Measurements from ENCODE around the gene BCKDHA. TPM values are rescaled to one million over a fixed set of nuclear protein-coding genes. Genes with fewer than 3 reads are reported as not detected.

BCKDHA gene
- total RNA-seq (2022; extraction: Qiagen RNA extraction): 36.6 to 47.0 TPM (median 42.0 TPM) in 5 replicates

GRCh38 chr19:41397086-41398049 lies at the start of gene BCKDHA, which contains the start of gene EXOSC5:
Gene BCKDHA (plus strand): TSS chr19:41397818. CDS start chr19:41397828, 10 bp downstream.
Gene EXOSC5 (minus strand): TSS chr19:41397359. CDS start chr19:41397328, 31 bp downstream.

GRCh38 chr19:41353466-41354342 lies 43.9 kb upstream of the BCKDHA start, which contains the start of gene TGFB1:
Gene TGFB1 (minus strand): TSS chr19:41353922. CDS start chr19:41353044, 878 bp downstream.

DNA sequence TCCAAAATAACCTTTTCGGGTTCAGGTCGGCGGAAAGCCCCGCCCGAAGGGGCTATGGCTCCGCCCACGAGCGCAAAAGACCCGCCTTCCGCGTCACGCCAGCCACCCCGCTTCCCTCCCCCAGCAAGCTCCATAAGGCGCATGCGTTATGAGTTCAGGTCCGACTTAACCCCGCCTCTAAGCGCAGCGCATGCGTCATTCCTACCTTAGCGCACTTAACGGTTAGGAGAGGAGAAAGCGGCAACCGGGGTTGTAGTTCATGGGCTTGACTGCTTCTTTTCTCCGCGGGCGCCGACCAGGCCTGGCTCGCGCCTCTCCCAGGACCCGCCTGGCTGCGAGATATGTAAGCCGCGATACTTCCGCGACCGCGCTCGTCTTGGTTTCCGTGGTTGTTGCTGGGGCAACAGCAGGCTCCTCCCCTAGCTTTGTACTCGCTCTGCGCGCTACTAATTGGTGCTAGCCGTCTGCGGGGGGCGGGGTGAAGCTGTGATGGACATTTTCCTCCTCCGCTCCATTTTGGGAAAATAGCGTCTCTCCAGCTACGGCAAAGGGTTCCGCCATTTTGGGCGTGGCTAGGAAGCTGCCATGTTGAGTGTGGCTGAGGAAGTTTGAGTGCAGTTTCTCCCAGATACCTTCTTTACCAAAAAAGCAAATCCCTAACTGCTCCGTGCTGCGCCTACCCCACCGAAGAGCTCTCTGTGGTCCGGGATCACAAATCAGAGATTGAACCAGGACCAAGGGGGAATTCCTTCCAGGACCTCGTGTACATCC lies 33.7 kb upstream of the BCKDHA start, which contains the start of gene B9D2:
TSS of gene B9D2 (minus strand) at position 397 of the 771 bp plus-strand sequence. CDS start 630 bp downstream, outside the sequence.

DNA sequence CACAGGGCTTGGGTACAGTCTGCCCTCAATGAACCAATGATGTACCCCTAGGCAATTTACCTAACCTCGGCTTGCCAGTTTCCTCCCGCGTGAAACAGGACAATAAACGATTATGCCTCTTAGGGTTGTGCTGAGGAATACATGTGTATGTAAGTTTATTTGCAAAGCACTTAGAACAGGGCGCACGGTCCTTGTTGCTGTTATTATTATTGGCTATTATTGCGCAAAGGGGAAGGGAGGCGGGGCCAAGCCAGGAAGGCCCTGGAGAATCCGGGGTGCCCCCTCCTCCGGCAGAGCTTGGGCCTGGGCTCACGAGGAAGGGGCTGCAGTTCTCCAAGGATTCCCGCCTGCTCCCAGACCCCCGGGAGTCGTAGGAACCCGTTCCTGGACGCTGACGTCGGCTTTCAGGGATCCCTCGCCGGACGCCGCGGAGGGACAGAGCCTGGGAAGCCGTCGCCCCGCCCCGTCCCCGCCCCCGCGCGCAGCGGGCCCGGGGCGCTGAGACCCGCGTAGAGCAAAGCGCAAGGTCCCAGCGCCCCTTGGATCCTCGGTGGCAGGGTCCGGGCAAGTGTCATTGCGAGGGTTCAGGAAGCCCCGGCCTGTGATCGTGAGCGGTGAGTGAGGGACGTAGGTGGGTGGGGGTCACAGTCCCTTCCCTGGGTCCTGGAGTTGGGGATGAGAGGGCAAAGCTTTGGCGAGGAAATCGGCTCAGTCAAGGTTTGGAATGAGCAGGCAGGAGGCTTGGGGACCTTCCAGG lies 21.2 kb upstream of the BCKDHA start, which contains the start of gene TMEM91:
TSS of gene TMEM91 (plus strand) at position 293 of the 757 bp plus-strand sequence. CDS start 1,777 bp downstream, outside the sequence.

DNA sequence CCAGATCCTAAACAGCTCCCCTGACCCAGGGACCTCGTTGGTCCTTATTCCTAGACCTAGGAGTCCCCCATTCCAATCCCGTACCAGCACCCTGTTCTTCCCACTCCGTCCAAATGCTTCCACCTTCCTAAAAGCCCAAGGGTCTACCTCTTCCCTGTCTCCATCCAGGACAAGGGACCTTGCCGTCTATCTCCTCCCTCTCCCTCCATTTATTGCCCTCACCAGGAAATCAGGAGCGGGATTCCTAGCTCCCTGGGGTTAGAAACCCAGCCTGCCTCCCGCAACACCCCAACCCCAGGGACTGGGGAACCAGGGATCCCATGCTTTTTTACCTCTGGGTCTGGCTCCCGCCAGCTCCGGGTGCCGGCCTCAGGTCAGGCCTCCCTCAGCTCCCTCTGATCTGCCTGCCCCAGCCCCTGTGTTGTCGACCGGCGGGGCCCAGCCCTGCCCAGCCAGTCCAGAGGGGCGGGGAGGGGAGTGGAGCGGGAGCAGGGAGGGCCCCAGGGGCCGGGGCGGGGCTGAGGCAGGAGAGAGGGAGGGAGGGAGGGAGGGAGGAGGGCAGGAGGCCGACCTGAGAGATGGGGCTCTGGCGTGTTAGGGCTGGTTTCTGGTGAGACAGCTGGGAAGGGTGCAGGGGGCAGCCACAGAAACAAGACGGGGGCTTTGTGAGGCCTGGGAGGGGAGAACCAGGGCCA lies 29.5 kb downstream of the BCKDHA start, which contains the start of gene B3GNT8:
TSS of gene B3GNT8 (minus strand) at position 423 of the 695 bp plus-strand sequence. CDS start 596 bp downstream, outside the sequence.

DNA sequence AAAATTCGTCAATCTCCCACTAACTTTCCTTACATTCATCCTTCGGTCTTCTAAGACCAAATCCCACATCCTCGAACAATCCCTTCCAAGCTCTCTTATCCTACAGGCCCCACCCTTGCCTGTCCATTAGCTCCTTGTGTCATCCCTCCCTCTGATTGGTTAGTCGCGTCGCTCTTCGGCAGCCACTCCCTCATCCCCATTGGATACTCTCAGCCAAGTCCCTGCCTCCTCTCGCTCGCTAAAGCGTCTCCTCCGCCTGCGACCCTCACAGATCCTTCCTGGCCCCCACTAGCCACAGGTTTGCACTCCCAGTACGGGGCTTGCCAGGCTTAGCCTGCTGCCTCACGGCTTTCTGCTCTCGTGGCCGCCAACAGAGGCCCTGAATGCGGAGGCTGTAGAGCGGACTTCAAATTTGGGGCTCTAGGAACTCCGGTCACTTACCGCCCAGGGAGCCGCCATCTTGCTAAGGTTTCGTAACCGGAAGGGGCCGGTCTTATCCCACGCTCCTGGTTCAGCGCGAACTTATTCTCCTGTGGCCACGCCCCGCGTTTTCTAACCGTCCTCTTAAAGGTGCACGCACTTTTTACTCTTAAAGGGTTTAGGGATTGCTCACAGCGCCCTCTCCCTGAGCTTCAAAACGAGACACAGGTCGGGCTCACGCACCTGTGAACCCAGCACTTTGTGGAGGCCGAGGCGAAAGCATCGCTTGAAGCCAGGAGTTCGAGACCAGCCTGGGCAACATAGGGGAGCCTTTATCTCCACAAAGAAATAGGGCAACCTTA lies 42.0 kb downstream of the BCKDHA start, which contains the start of gene DMAC2:
TSS of gene DMAC2 (minus strand) at position 472 of the 782 bp plus-strand sequence. CDS start at position 459, 13 bp downstream.

DNA sequence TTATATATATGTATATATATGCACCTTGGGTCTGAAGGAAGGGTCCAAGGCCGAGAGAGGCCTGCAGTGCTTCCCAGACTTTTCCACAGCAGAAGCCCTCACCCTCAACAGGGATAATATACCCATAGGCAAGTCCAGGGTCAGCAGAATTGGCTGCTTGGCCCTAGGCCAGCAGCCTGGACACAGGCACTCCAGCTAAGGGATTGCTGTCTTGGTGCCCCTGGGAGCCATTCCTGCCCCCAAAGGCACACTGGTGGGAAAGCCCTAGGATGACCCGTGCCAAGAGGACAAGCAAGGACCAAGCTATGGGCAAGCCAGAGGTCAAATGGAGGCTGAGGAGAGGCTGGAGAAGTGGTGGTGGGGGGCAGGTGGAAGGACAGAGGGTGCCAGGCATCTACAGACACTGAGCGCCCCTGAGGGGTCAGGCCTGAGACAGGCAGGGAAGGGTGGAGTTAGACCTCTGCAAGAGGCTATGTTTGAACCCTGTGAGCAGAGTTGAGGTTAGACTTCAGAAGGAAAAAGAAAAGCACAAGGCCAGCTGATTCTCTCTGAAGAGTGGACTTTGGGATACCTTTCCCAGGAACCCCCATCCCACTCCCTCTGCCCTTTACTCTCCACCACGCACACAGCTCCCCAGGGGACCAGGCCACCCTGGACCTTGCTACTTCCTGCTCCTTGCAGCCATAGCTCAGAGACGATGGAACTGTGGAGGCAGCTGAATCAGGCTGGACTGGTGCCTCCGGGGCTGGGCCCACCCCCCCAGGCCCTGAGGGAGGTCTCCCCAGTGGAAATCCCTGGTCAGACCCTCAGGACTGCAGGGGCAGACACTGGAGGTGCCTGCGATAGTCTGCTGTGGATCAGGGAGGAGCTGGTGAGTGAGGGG lies 45.1 kb downstream of the BCKDHA start, which contains the start of gene ERICH4:
TSS of gene ERICH4 (plus strand) at position 684 of the 883 bp plus-strand sequence. CDS start at position 698, 14 bp downstream.

Other genes with a start within 250 kb of the BCKDHA start
- gene CYP2S1, start 204.6 kb upstream of the BCKDHA start, total RNA-seq (2022; extraction: Qiagen RNA extraction): 18.9 to 24.2 TPM (median 19.7 TPM) in 5 replicates
- gene AXL, start 178.6 kb upstream of the BCKDHA start, total RNA-seq (2022; extraction: Qiagen RNA extraction): 99.0 to 113 TPM (median 106 TPM) in 5 replicates
- gene HNRNPUL1, start 133.4 kb upstream of the BCKDHA start, total RNA-seq (2022; extraction: Qiagen RNA extraction): 293 to 307 TPM (median 295 TPM) in 5 replicates
- 34.5 to 44.3 TPM (median 37.9 TPM) in 5 replicates for gene CCDC97, start 87.6 kb upstream of the BCKDHA start, total RNA-seq (2022; extraction: Qiagen RNA extraction)
- gene TGFB1, start 43.9 kb upstream of the BCKDHA start, total RNA-seq (2022; extraction: Qiagen RNA extraction): 129 to 150 TPM (median 136 TPM) in 5 replicates
- gene B9D2, start 33.7 kb upstream of the BCKDHA start, total RNA-seq (2022; extraction: Qiagen RNA extraction): 22.8 to 33.3 TPM (median 31.3 TPM) in 5 replicates
- 2.5 to 4.9 TPM (median 3.8 TPM) in 5 replicates for gene TMEM91, start 21.3 kb upstream of the BCKDHA start, total RNA-seq (2022; extraction: Qiagen RNA extraction)
- 74.8 to 101 TPM (median 93.2 TPM) in 5 replicates for gene EXOSC5, start 459 bp upstream of the BCKDHA start, total RNA-seq (2022; extraction: Qiagen RNA extraction)
- 0.10 to 0.32 TPM (median 0.13 TPM) in 4 of 5 replicates, not detected in the other for gene B3GNT8, start 29.6 kb downstream of the BCKDHA start, total RNA-seq (2022; extraction: Qiagen RNA extraction)
- gene DMAC2, start 42.1 kb downstream of the BCKDHA start, total RNA-seq (2022; extraction: Qiagen RNA extraction): 104 to 110 TPM (median 107 TPM) in 5 replicates
- gene ERICH4, start 45.3 kb downstream of the BCKDHA start, total RNA-seq (2022; extraction: Qiagen RNA extraction): 0.15 TPM in 1 of 5 replicates, not detected in the others
- gene CEACAM21, start 178.3 kb downstream of the BCKDHA start, total RNA-seq (2022; extraction: Qiagen RNA extraction): not detected in 5 replicates
- gene CEACAM4, start 229.3 kb downstream of the BCKDHA start, total RNA-seq (2022; extraction: Qiagen RNA extraction): not detected in 5 replicates